HG02610 (cell line): ENCODE data around the gene DBP.

ENCODE experiments used
- ATAC-seq: cut with Tn5 transposase; IDR thresholded peaks from one replicate; pipeline ENCODE4 v1.9.1; 2021; ENCODE audit warnings: mild to moderate bottlenecking, moderate library complexity; ENCODE audit not compliant: unreplicated experiment

Gene DBP

DNA sequence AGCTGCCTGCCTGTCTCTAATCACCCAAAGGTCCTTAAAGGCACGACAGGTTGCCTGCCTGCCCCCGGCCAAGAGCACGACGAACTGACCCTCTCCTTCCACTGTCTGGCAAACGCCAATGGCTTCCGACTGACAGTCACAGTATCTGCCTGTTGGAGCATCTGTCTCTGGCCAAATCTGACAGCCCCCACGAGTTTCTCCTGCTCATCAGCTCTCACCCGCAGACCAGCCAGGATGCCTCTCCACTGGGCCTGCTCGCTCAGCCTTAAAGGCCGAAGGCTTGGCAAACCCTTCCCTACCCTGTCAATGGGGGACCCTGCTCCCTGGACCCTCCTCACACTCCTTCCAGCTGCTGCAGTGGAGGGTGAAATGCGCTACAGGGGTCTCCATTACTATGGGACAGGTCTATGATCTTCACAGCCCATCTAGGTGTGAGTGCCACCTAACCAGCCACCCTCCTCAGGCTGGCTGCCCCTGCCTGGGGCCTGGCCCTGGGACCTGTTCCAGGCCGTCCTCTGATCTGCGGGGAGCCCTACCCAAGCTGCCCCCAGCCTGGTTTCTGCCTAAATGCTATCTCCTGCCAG, 23.2 kb downstream of the DBP start:
- no peak for ATAC-seq

DNA sequence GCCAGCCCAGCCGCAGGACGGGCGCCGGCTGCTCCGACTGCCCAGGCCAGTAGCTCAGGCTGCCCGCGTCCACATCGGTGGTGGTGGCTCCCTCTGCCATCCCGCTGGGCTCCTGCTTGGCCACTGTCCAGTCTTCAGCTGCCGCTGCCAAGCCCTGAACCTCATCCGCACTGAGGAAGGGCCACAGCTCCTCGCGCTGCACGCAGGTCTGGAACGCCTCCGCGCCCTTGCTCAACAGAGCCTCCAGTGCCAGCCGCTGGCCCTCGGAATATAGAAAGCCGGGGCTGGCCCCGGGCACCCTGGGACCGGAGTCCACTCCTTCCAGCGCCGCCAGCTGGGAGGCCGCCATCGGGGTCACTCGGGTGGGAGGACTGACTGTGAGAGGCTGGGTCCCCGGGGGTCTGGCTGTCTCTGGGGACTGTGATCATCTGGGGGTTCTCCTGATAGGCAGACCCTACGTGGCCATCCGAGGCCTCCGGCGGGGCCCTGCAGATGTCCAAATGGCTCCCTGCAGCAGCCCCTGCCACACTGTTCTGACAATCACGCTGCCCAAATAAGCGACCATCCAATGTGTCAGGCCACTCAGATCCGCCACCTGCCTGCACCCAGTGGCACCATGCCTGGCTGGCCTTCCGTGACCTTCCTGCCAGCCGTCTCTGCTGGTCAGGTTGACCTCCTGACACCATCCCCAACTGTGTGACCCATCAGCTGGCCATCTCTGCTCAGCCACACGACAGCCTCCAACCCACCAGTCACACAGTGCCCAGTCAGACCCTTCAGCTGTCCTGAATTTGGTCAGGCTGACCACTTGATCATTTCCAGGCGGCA, 23.9 kb downstream of the DBP start:
- ATAC-seq = no peak

DNA sequence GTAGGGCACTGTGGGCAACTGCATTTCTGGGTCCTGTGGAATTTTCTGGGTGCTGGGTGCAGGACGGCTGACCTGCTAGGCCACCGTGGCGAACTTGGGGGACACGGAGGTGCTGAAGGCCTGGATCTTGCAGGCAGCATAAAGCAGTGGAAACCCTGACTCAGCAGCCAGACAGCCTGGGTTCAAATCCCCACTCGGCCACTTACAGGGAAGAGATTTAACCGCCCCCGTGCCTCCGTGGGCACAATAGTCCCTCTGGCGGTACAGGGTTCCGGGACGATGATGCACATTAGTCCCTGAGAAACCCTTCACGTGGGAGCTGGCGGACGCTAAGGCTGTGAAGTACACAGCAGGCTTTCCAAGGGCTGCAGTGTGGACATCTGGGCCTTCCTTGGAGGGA, 25.3 kb downstream of the DBP start:
- ATAC-seq = no peak

DNA sequence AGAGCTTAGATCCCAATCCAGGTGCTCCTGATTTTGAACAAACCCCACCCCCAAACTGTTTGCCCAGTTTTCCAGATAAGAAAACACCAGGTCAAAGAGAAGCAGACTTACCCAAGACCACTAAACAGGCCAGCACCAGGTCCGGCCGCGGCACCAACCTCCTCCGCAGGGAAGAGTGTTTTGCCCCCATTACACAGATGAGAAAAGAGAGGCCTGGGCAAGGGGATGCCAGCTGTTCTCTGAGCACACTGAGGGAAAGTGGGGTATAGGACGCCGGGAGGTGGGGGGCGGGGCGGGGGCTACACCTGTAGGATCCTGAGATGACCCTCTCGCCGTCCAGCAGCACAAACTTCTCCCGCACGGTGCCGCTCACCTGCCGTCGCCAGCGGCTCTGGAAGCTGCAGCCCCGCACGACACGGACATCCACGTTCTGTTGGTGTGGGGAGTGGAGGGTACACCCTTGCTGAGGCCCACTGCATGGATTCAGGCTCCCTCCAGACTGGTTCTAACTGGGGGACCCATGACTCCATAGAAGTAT, 27.5 kb downstream of the DBP start:
- ATAC-seq = no peak

DNA sequence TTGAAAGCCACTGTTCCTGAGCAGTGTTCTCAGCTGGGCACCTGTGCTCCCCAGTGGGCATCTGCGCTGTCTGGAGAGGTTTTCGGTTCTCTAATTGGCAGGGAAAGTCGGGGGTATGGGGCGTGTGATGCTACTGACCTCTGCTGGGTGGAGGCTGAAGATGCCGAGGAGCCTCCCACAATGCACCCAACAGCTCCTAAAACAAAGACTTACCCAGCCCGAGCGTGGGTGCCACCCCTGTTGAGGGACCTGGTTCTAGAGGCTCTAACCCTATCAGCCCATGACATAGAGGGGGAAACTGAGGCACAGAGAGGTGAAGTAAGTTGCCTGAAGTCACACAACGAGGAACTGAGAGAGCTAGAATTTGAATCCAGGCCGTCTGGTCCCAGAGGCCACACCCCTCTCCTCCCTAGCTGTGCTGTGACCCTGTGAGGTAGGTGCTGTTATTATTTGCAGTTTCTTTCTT, 28.3 kb downstream of the DBP start:
- ATAC-seq = peak; percentile 57

DNA sequence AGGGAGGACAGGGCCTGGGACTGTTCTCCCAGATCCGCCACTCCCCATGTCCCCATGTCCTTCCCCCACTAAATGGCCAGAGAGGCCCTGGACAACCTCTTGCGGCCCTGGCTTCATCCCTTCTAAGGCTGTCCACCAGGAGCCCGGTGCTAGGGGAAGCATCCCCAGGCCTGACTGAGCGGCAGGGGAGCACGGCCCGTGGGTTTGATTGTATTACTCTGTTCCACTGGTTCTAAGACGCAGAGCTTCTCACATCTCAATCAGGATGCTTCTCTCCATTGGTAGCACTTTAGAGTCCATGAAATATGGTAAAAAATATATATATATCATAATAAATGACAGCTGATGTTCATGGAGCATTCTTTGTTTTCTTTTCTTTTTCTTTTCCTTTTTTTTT, 29.8 kb downstream of the DBP start:
- no peak for ATAC-seq

DNA sequence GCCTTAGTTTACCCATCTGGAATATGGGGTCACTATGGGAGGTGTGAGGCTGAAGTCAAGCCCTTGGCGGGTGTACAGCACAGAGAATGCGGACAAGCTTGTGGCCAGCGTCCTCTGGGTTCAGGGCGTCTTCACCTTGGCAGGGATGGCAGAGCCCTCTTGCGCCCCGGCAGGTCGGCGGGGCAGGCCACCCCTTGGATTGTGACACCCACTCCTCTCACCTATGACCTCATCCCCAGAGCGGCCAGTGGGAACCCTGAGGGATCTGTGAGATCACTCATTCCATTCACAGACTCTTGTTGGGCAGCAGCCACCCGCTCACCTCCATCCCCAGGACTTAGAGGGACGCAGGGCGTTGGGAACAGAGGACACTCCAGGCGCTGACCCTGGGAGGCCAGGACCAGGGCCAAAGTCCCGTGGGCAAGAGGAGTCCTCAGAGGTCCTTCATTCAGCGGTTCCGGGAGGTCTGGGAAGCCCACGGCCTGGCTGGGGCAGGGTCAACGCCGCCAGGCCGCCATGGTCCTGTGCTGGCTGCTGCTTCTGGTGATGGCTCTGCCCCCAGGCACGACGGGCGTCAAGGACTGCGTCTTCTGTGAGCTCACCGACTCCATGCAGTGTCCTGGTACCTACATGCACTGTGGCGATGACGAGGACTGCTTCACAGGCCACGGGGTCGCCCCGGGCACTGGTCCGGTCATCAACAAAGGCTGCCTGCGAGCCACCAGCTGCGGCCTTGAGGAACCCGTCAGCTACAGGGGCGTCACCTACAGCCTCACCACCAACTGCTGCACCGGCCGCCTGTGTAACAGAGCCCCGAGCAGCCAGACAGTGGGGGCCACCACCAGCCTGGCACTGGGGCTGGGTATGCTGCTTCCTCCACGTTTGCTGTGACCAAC, 30.5 kb downstream of the DBP start, which contains the start of gene SPACA4:
SPACA4 (plus strand) TSS at position 280 of the 896 bp plus-strand sequence; CDS start at position 517, 237 bp downstream.
- no peak for ATAC-seq

DNA sequence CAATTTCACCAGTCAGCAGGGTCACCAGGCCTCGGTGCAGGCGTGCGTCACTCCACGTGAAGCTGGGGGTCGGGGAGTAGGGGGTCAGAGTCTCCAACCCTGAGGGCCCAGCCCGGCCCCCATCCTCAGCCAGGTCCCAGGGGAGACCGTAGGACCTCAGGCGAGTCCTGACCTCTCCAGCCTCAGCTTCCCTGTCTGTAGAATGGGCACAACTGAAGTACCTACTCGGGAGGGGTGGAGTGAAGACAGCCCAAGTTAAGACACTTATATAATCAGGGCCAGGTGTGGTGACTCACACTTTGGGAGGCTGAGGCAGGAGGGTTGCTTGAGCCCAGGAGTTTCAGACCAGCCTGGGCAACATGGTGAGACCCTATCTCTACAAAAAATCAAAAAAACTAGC, 33.3 kb downstream of the DBP start:
- no peak for ATAC-seq

DNA sequence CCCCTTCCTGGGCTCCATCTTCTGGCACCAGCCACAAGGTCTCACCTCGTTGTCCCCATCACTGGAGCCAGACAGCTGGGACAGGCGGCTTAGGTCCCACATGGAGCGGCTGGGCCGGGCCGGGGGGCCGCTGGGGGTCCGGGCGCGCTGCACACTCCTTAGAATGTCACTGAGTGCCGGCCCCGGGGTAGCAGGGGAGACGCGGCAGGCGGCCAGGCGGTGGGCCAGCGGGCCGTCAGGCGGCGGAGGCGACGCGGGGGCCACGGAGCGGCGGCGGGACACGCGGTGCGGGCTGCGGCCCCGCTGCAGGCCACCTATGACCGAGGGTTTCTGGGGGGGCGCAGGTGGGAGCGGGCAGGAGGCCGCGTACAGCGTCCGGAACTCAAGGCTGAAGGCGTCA, 33.7 kb downstream of the DBP start:
- no peak for ATAC-seq

DNA sequence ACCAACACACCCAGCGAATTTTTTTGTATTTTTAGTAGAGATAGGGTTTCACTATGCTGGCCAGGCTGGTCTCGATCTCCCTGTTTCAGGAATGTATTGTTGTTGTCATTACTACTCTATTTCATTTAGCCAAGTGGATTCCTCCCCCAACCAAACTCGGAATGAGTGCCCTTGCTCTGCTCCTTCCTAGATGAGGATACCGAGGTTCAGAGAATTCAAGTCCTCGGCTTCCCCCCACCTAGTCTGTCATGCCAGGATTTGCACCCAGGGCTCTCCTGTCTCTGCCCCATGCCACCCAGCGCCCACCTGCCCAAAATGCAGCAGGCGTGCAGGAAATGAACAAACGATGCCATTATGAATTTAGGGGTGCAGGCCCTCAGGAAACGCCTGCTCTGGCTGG, 34.2 kb downstream of the DBP start:
- ATAC-seq = no peak

DNA sequence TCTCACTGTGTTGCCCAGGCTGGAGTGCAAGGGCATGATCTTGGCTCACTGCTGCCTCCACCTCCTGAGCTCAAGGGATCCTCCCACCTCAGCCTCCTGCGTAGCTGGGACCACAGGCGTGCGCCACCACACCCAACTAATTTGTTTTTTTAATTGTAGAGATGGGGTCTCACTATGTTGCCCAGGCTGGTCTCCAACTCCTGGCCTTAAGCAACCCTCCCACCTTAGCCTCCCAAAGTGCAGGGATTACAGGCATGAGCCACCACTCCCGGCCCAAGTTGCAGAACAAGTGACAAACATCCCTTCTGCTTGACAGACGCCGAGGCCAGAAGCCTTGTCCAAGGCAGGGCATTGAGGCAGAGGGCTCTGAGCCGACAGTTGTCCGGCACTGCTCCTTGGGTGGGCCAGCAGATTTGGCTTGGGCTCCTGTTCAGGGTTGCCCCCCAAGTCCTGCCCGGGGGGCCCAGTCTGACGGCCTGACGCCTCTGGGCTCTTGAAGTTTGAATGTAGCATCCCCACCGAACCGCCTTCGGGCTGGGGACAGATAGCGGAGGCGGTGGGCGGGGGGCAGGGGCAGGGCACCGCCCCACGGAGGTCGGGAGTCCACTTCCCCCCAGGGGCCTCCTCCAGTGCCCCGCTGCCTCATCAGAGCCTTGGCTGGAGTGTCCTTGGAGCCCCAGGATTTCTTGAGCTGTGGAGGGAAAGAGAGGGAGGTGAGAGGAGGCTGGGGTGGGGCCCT, 36.3 kb downstream of the DBP start:
- no peak for ATAC-seq

DNA sequence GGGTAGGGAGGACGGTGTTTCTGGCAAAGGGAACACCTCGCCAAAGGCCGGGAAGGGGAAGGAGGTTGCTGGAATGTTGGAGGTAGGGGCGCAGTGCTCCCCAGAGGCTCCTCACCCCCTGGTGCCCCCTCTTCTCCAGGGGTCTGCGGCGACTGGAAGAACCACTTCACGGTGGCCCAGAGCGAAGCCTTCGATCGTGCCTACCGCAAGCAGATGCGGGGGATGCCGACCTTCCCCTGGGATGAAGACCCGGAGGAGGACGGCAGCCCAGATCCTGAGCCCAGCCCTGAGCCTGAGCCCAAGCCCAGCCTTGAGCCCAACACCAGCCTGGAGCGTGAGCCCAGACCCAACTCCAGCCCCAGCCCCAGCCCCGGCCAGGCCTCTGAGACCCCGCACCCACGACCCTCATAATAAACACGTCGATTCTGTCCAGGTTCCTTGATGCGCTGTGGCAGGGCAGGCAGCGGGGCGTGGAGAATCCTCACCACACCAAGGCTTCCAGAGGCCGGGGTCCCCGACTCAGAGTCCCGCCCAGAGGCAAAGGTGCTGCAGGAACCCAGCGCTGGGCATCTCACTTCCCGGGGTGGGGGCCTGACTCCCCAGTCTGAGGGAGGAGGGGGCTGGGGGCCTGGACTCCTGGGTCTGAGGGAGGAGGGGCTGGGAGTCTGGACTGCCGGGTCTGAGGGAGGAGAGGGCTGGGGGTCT, 38.0 kb downstream of the DBP start:
- ATAC-seq = no peak

DNA sequence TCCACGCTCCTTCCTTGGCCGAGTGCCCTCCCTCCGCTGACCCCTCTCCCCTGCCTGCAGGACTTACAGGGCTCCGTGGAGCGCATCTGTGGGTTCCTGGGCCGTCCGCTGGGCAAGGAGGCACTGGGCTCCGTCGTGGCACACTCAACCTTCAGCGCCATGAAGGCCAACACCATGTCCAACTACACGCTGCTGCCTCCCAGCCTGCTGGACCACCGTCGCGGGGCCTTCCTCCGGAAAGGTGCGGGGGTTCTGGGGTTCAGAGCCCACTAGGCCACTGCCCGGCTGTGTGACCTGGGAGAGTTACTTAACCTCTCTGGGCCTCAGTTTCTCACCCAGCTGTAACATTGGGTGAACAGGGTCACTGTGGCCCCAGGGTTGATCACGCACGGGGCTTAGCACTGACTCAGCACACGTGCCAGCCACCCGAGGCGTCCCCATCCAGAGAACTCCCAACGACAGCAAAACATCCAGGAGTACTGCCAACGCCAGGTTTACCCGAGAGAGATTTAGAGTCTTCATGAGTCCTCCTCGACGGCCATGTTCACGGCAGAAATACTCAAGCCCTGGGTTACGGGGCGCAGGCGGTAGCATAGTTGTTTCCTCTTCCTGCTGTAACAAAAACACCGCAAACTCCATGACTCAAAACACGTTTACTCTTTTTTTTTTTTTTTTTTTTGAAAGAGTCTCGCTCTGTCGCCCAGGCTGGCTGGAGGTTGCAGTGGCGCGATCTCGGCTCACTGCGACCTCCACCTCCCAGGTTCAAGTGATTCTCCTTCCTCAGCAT, 40.3 kb downstream of the DBP start:
- no peak for ATAC-seq

DNA sequence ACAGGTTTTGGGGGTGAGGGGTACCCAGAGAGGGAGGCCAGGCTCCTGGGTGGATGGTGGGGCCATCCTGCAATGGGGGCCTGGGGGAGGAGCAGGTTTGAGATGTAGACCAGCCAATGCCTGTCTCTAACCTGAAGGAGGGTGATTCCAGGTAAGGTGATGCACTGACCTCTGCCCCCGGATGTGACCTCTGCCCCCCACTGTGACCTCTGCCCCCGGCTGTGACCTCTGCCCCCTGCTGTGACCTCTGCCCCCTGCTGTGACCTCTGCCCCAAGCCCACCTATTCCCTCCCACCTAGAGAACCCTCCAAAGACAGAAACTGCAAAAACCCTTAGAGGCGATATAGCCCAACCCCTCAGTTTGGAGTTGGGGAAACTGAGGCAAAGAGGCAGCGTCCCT, 40.9 kb downstream of the DBP start:
- ATAC-seq = no peak

DNA sequence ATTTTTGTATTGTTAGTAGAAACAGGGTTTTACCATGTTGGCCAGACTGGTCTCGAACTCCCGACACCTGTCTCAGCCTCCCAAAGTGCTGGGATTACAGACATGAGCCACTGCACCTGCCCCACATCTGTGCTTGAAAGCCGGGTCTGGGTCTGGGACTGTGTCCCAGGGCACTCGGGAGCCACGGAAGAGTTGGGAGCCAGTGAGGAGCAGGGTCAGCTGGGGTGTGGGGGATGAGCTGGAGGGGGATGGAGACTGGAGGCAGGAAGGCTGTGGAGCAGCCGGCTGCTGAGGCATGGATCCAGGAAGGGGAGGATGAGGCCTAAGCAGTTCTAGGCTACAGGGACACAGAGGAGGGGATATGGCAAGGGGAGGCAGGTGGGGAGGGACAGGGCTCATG, 41.3 kb downstream of the DBP start:
- no peak for ATAC-seq

DNA sequence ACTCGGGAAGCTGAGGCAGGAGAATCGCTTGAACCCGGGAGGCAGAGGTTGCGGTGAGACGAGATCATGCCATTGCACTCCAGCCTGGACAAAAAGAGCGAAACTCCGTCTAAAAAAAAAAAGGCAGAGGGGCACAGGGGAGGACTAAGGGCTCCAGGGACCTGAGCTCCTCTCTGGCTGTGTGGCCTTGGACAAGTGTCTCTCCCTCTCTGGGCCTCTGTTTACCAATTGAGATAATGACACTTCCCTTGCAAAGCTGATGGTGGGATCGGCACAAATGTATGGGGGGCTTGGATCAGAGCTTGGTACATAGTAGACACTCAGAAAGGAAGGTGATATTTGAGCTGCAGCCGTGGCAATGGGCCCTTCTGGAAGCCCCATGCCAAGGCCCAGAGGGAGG, 42.0 kb downstream of the DBP start:
- no peak for ATAC-seq

DNA sequence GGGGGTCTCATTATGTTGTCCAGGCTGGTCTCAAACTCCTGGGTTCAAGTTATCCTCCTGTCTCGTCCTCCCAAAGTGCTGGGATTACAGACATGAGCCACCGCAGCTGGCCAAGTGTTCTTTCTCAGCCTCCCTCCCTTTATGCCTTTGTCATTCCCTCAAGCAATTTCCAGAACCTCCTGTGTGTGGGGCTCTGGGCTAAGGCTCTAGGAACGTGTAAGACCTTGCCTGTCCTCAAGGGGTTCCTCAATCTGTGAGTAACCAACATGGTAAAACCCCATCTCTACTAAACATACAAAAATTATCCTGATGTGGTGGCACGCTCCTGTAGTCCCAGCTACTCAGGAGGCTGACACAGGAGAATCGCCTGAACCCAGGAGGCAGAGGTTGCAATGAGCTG, 46.2 kb downstream of the DBP start:
- ATAC-seq = no peak

DNA sequence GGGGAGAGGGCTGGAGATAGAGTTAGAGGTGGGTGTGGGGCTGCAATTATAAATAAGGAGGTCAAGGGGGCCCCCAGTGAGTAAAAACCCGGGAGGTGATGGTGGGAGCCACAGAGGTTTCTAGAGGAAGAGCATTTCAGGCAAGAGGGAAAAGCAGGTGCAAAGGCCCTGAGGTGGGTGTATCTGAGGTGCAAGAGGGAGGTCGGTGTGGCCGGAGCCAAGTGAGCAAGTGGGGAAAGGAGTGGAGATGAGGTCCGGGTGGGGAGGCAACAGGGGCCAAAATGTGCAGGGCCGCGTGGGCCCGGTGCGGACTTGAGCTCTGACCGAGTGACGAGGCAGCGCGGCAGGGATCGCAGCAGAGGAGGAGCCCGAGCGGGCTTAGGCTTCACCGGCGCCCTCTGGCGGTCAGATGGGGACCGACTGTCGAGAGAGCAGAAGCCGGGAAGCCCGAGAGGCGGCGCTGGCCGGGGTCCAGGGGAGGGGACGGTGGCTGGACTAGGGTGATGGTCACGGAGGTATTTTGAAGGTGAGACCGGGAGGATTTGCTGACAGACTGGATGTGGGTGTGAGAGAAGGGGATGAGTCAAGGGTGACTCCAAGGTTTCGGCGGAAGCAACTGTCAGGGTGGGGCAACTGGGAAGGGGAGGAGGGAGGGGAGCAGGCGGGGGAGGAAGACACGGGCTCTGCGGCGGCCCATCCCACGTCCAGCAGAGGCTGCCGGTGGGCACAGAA, 48.3 kb downstream of the DBP start:
- no peak for ATAC-seq

DNA sequence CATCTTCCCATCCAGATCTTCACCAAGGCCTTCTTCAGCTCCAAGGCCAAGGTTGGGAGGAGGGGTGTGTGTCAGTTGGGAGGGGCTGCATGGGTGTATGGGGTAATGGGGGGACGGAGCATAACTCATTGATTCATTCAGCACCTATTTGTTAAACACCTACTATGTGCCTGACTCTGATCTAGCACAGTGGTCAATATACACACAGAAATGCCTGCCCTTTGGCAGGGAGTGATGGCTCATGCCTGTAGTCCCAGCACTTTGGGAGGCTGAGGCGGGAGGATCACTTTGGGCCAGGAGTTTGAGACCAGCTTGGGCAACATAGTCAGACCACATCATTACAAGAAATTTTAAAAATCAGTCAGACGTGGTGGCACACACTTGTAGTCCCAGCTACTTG, 49.8 kb downstream of the DBP start:
- ATAC-seq = no peak
